IPS-11a (cell line): ENCODE measurements around the gene DIAPH3.
"Not testable (repeated sequence)": the region's sequence is repeated elsewhere in the genome, so short reads cannot be mapped to it uniquely, and the experiment has no call there.

Experiments
- H3K4me3 ChIP-seq: one replicate; pipeline ENCODE4 v1.5.1; 2013; ENCODE audit warnings: low read depth, low read length, control low read depth

Gene DIAPH3

GRCh38 chr13:60099631-60100420, 63.9 kb downstream of the DIAPH3 start:
- no peak overlapping the region for H3K4me3 ChIP-seq

- H3K4me3 ChIP-seq = no peak overlapping the region
Observed at GRCh38 chr13:60095300-60095699, 68.4 kb downstream of the DIAPH3 start.

- H3K4me3 ChIP-seq = no peak overlapping the region
Observed at GRCh38 chr13:60094385-60095088, 69.2 kb downstream of the DIAPH3 start.

GRCh38 chr13:60093425-60094019, 70.2 kb downstream of the DIAPH3 start:
- no peak overlapping the region for H3K4me3 ChIP-seq

DNA sequence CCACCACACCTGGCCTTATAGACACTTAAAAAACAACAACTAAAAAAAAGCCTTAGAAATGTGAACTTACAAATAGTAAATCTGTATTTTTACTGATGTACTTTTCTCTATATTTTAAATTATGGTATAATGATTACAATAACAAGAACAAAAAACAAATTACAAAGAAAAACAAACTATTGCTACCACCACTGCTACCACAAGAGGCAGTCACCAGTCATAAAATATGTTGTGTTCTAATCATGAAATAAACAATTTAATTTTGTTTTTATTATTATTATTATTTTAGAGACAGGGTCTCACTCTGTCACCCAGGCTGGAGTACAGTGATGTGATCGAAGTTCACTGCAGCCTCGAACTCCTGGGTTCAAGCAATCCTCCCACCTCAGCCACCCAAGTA, 72.2 kb downstream of the DIAPH3 start:
- H3K4me3 ChIP-seq = no peak overlapping the region

GRCh38 chr13:60090574-60090973, 73.2 kb downstream of the DIAPH3 start:
- no peak overlapping the region for H3K4me3 ChIP-seq

GRCh38 chr13:60083780-60084179, 79.9 kb downstream of the DIAPH3 start:
- not testable (repeated sequence) for H3K4me3 ChIP-seq

DNA sequence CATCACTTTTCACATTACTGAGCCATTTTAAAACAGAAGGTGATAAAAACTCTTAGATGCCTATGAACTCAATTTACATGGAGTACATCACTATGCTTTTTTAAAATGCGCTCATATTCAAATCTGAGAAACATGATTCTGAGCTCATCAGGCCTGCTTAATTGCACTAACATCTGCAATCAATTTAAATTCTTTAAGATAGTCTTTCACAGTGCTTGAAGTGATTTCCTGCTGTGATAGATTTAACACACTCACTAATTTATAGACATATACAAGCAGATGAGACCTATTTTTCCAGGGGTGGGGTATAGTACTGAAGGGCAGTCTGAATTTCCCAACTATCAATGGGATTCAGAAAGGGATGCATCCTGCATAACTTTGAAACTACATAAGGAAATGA, 82.9 kb downstream of the DIAPH3 start:
- H3K4me3 ChIP-seq = no peak overlapping the region

DNA sequence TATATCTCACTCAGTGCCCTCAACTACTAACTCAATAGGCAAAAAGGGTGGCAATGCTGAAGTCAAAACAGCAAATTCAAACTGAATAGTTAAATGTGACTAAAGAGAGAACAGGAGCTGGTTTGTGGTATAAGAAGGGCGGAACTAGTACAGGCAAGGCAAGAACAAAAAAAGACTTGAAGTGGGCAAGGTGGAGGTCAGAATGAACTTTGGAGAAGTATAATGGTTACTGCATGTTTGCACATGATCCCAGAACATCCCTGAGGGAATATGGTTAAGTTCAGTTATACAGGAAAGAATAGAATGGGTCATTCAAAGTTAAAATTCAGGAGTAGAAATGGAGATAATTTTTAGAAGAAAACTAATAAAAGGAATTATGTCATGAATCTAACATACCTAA, 85.5 kb downstream of the DIAPH3 start:
- H3K4me3 ChIP-seq = no peak overlapping the region

GRCh38 chr13:60075850-60076249, 87.9 kb downstream of the DIAPH3 start:
- no peak overlapping the region for H3K4me3 ChIP-seq

- H3K4me3 ChIP-seq = no peak overlapping the region
Observed at GRCh38 chr13:60074397-60074796, 89.3 kb downstream of the DIAPH3 start.

- no peak overlapping the region for H3K4me3 ChIP-seq
Observed at GRCh38 chr13:60066226-60066625, 97.5 kb downstream of the DIAPH3 start.

- H3K4me3 ChIP-seq = no peak overlapping the region
Observed at GRCh38 chr13:60062502-60062901, 101.2 kb downstream of the DIAPH3 start.

DNA sequence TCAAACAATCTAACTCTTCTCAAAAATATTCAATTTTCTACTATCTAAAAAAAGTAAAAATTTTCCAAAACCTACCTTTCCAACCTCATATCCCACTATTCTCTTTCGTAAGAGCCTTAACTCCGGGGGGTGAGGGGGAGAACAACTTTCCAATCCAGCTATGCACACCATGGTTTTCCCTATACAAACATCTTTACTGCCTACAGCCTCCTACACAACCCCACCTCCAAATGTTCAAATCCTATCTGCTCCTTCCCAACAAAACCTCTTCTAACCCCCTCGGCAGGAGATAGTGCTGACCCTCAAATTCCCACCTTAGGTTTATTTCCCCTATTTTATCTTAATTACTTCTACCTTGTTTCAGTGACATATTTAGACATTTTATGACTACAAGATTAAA, 102.0 kb downstream of the DIAPH3 start:
- H3K4me3 ChIP-seq = no peak overlapping the region

- no peak overlapping the region for H3K4me3 ChIP-seq
Observed at GRCh38 chr13:60051754-60052285, 111.9 kb downstream of the DIAPH3 start.

- H3K4me3 ChIP-seq = not testable (repeated sequence)
Observed at GRCh38 chr13:60048353-60048752, 115.4 kb downstream of the DIAPH3 start.

GRCh38 chr13:60047918-60048317, 115.8 kb downstream of the DIAPH3 start:
- H3K4me3 ChIP-seq = no peak overlapping the region

- no peak overlapping the region for H3K4me3 ChIP-seq
Observed at GRCh38 chr13:60044321-60044720, 119.4 kb downstream of the DIAPH3 start.

DNA sequence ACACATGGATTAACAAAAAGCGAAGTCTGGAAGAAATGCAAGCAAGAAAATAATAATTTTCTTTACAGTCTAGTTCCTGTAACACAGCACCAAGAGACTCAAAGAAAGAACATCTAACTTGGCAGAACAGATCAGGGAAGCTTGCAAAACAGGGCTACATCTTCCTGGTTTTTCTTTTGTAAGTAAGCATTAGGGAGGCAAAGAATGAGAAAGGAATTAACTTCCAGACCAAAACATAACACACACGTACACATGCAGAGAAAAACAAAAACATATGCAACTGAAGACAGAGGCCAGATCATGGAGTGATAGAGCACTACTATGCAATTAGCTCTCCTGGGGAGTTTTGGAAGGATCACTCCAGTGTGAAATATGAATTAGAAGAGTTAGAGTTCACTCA, 120.5 kb downstream of the DIAPH3 start:
- no peak overlapping the region for H3K4me3 ChIP-seq

DNA sequence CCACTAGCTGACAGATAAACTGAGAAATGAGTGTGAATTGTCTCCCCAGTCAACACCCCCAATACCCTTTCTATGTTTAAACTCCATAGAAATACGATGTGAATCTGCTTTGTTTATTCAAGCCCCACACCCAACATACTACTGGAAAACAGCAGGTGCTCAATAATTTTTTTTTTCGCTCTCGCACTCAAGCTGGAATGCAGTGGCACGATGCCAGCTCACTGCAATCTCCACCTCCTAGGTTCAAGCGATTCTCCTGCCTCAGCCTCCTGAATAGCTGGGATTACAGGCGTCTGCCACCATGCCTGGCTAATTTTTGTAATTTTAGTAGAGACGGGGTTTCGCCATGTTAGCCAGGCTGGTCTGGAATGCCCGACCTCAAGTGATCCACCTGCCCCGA, 123.1 kb downstream of the DIAPH3 start:
- not testable (repeated sequence) for H3K4me3 ChIP-seq

GRCh38 chr13:60035874-60036273, 127.9 kb downstream of the DIAPH3 start:
- no peak overlapping the region for H3K4me3 ChIP-seq

DNA sequence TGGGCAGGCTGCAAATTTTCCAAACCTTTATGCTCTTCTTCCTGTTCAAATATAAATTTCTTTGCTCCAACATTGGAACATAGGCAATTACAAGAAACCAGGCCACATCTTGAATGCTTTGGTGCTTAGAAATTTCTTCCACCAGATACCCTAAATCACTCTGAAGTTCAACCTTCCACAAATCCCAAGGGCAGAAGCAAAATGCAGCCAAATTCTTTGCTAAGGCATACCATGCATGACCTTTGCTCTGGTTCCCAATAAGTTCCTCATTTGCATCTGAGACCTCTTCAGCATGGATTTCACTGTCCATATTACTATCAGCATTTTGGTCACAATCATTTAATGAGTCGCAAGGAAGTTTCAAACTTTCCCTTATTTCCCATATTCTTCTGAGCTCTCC, 130.9 kb downstream of the DIAPH3 start:
- H3K4me3 ChIP-seq = no peak overlapping the region
